Measurements from ENCODE around the gene TARBP1. TPM values are rescaled to one million over a fixed set of nuclear protein-coding genes. Genes with fewer than 3 reads are reported as not detected.
A peak's percentile ranks its signal among the peaks of the same experiment; 100 is the strongest.

The TARBP1 gene
- total RNA-seq, 1 donor from 2014 or later = 11.4 TPM

GRCh38 chr1:234473118-234473517, 5.9 kb downstream of the TARBP1 start:
- no peak overlapping the region for H3K4me3 ChIP-seq
- peaks cover 37% of the 10 kb centered on the region for H3K4me1 ChIP-seq
- TF ChIP-seq, protein P1, sequence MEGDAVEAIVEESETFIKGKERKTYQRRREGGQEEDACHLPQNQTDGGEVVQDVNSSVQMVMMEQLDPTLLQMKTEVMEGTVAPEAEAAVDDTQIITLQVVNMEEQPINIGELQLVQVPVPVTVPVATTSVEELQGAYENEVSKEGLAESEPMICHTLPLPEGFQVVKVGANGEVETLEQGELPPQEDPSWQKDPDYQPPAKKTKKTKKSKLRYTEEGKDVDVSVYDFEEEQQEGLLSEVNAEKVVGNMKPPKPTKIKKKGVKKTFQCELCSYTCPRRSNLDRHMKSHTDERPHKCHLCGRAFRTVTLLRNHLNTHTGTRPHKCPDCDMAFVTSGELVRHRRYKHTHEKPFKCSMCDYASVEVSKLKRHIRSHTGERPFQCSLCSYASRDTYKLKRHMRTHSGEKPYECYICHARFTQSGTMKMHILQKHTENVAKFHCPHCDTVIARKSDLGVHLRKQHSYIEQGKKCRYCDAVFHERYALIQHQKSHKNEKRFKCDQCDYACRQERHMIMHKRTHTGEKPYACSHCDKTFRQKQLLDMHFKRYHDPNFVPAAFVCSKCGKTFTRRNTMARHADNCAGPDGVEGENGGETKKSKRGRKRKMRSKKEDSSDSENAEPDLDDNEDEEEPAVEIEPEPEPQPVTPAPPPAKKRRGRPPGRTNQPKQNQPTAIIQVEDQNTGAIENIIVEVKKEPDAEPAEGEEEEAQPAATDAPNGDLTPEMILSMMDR (IDR thresholded peaks at IDR 0.05; ENCODE audit: borderline replicate concordance) = no peak
- no peaks in the 10 kb centered on the region for H3K9me3 ChIP-seq (replicated peaks)
- H3K27ac ChIP-seq (replicated peaks) = peak overlapping the region; percentile 3
- H3K36me3 ChIP-seq = peaks cover 14% of the 10 kb centered on the region
- DNase-seq = no peak
- no peaks in the 10 kb centered on the region for H3K27me3 ChIP-seq (ENCODE audit: low read depth)
- intact Hi-C loops (cut with micrococcal nuclease) = no loop called here

DNA sequence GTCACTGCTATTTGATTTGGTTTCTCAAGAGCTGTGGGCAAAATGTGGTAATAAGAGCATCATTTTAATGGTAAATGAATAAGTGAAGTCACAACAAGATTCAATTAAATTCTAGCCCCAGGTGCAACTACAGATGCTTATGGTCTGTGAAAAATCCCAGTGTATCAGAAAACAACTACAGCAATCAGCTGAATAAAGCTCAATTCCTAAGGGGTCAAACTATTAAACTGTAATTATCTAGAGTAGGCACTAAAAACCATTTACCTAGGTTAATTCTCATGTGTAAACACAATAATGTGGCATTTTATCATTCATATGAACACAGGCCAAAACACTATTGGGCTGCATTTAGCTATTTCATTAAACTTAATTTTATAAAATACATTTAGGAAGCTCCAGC, 9.6 kb downstream of the TARBP1 start:
- H3K27me3 ChIP-seq (ENCODE audit: low read depth) = no peaks in the 10 kb centered on the region
- DNase-seq = no peak
- TF ChIP-seq, protein P1 (IDR thresholded peaks at IDR 0.05; ENCODE audit: borderline replicate concordance) = no peak
- no peaks in the 10 kb centered on the region for H3K9me3 ChIP-seq (replicated peaks)
- peaks cover 14% of the 10 kb centered on the region for H3K4me1 ChIP-seq
- H3K4me3 ChIP-seq = no peak overlapping the region
- H3K36me3 ChIP-seq = peaks cover 39% of the 10 kb centered on the region
- intact Hi-C loops (cut with micrococcal nuclease) = no loop called here
- H3K27ac ChIP-seq (replicated peaks) = no peak overlapping the region

- Histone ChIP-seq H3K36me3 (peaks cover 41% of the 10 kb centered on the region), H3K4me1 (peaks cover 11% of the 10 kb centered on the region), H3K27me3 (ENCODE audit: low read depth) (no peaks in the 10 kb centered on the region), H3K27ac (replicated peaks) (no peak overlapping the region), H3K9me3 (replicated peaks) (no peaks in the 10 kb centered on the region), H3K4me3 (no peak overlapping the region)
- TF ChIP-seq, protein P1 (IDR thresholded peaks at IDR 0.05; ENCODE audit: borderline replicate concordance) = no peak
- intact Hi-C loops (cut with micrococcal nuclease) = no loop called here
- no peak for DNase-seq
Measured at GRCh38 chr1:234468580-234468979, 10.4 kb downstream of the TARBP1 start.

DNA sequence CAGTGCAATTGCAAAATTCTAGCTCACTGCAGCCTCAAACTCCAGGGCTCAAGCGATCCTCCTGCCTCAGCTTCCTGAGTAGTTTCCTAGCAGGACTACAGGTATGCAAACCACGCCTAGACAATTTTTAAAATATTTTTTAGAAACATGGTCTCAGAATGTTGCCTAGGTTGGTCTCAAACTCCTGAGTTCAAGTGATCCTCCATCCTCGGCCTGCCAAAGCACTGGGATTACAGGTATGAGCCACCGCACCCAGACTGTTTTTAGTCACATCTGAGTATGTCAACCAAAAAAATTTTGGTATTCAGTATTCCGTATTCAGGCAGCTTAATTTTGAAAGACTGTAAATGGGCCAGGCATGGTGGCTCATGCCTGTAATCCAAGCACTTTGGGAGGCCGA, 11.2 kb downstream of the TARBP1 start:
- Histone ChIP-seq H3K36me3 (peaks cover 49% of the 10 kb centered on the region), H3K27me3 (ENCODE audit: low read depth) (no peaks in the 10 kb centered on the region), H3K9me3 (replicated peaks) (no peaks in the 10 kb centered on the region), H3K4me3 (no peak overlapping the region), H3K27ac (replicated peaks) (no peak overlapping the region), H3K4me1 (peaks cover 3% of the 10 kb centered on the region)
- no peak for DNase-seq
- TF ChIP-seq, protein P1 (IDR thresholded peaks at IDR 0.05; ENCODE audit: borderline replicate concordance) = no peak
- intact Hi-C loops (cut with micrococcal nuclease) = no loop called here

GRCh38 chr1:234466945-234467344, 12.0 kb downstream of the TARBP1 start:
- TF ChIP-seq, protein P1 (IDR thresholded peaks at IDR 0.05; ENCODE audit: borderline replicate concordance) = no peak
- intact Hi-C loops (cut with micrococcal nuclease) = no loop called here
- no peak overlapping the region for H3K27ac ChIP-seq (replicated peaks)
- H3K4me1 ChIP-seq = no peaks in the 10 kb centered on the region
- no peaks in the 10 kb centered on the region for H3K27me3 ChIP-seq (ENCODE audit: low read depth)
- no peaks in the 10 kb centered on the region for H3K9me3 ChIP-seq (replicated peaks)
- no peak for DNase-seq
- peaks cover 53% of the 10 kb centered on the region for H3K36me3 ChIP-seq
- H3K4me3 ChIP-seq = no peak overlapping the region

GRCh38 chr1:234463749-234464148, 15.2 kb downstream of the TARBP1 start:
- Histone ChIP-seq H3K27ac (replicated peaks) (no peak overlapping the region), H3K27me3 (ENCODE audit: low read depth) (no peaks in the 10 kb centered on the region), H3K9me3 (replicated peaks) (no peaks in the 10 kb centered on the region), H3K4me1 (no peaks in the 10 kb centered on the region), H3K36me3 (peaks cover 44% of the 10 kb centered on the region), H3K4me3 (no peak overlapping the region)
- intact Hi-C loops (cut with micrococcal nuclease) = no loop called here
- TF ChIP-seq, protein P1 (IDR thresholded peaks at IDR 0.05; ENCODE audit: borderline replicate concordance) = no peak
- DNase-seq = no peak
